HepG2 (cell line): ENCODE measurements around the gene ZACN. TPM values are rescaled to one million over a fixed set of nuclear protein-coding genes. Genes with fewer than 3 reads are reported as not detected.
A peak's percentile ranks its signal among the peaks of the same experiment; 100 is the strongest.

Experiments
- AGO1 ChIP-seq: fragments of 200-400 bp; formaldehyde crosslinking; IDR thresholded peaks from 2 replicates; pipeline ENCODE4 v1.6.1; 2017; ENCODE audit warnings: mild to moderate bottlenecking, low read depth, low read length, moderate library complexity; ENCODE audit not compliant: poor library complexity, severe bottlenecking
- CEBPG ChIP-seq: IDR thresholded peaks from 2 replicates; pipeline ENCODE4 v1.6.1; 2016
- CERS6 ChIP-seq: sonication (generic); formaldehyde crosslinking; IDR thresholded peaks from 2 replicates; pipeline ENCODE4 v1.5.0; 2020; ENCODE audit warnings: missing genetic modification reagents
- HIVEP1 ChIP-seq: sonication (generic); formaldehyde crosslinking; IDR thresholded peaks from 2 replicates; pipeline ENCODE4 v1.4.0; 2020; ENCODE audit warnings: mild to moderate bottlenecking, missing genetic modification reagents
- MYPOP ChIP-seq: sonication (generic); formaldehyde crosslinking; IDR thresholded peaks from 2 replicates; pipeline ENCODE4 v1.8.1; 2023; ENCODE audit warnings: mild to moderate bottlenecking, moderate library complexity, missing genetic modification reagents
- NR1H2 ChIP-seq: sonication (generic); formaldehyde crosslinking; IDR thresholded peaks from 2 replicates; pipeline ENCODE4 v1.8.1; 2022; ENCODE audit warnings: low read depth, missing genetic modification reagents, borderline replicate concordance
- SIX4 ChIP-seq: sonication (generic); formaldehyde crosslinking; IDR thresholded peaks from 2 replicates; pipeline ENCODE4 v1.4.0; 2020; ENCODE audit warnings: missing genetic modification reagents
- TFE3 ChIP-seq: IDR thresholded peaks from 2 replicates; pipeline ENCODE4 v1.6.1; 2016
- U2AF1 ChIP-seq: fragments of 200-400 bp; formaldehyde crosslinking; optimal IDR thresholded peaks from 2 replicates; pipeline ENCODE3; 2017; ENCODE audit warnings: mild to moderate bottlenecking, low read depth, low read length
- ZBTB37 ChIP-seq: sonication (generic); formaldehyde crosslinking; IDR thresholded peaks from 2 replicates; pipeline ENCODE4 v1.4.0; 2020; ENCODE audit warnings: mild to moderate bottlenecking, missing genetic modification reagents
- ZFP90 ChIP-seq: sonication (generic); formaldehyde crosslinking; IDR thresholded peaks from 2 replicates; pipeline ENCODE4 v1.8.0; 2022; ENCODE audit warnings: missing genetic modification reagents, mild to moderate bottlenecking, inconsistent platforms, borderline replicate concordance
- ZNF12 ChIP-seq: sonication (generic); formaldehyde crosslinking; IDR thresholded peaks from 2 replicates; pipeline ENCODE4 v1.5.0; 2020; ENCODE audit warnings: missing genetic modification reagents
- ZNF121 ChIP-seq: sonication (generic); formaldehyde crosslinking; IDR thresholded peaks from 2 replicates; pipeline ENCODE4 v1.5.0; 2020; ENCODE audit warnings: mild to moderate bottlenecking, missing genetic modification reagents
- ZNF33A ChIP-seq: sonication (generic); formaldehyde crosslinking; IDR thresholded peaks from 2 replicates; pipeline ENCODE4 v1.5.1; 2020; ENCODE audit warnings: missing genetic modification reagents, mild to moderate bottlenecking, moderate library complexity, borderline replicate concordance
- ZNF354B ChIP-seq: sonication (generic); formaldehyde crosslinking; IDR thresholded peaks from 2 replicates; pipeline ENCODE4 v1.8.0; 2022; ENCODE audit warnings: mild to moderate bottlenecking, missing genetic modification reagents
- ZNF512B ChIP-seq: sonication (generic); formaldehyde crosslinking; IDR thresholded peaks from 2 replicates; pipeline ENCODE4 v1.5.1; 2020; ENCODE audit warnings: missing genetic modification reagents, mild to moderate bottlenecking, borderline replicate concordance
- ZNF547 ChIP-seq: sonication (generic); formaldehyde crosslinking; IDR thresholded peaks from 2 replicates; pipeline ENCODE4 v1.5.1; 2020; ENCODE audit warnings: mild to moderate bottlenecking, missing genetic modification reagents
- ZNF7 ChIP-seq: IDR thresholded peaks from 2 replicates; pipeline ENCODE4 v1.6.1; 2016; ENCODE audit warnings: missing biosample characterization, missing genetic modification reagents
- polyA plus RNA-seq, 8 experiments: library from polyadenylated mRNA; depleted of rRNA in 3 of 8; stranded (reverse) in 7 of 8; unstranded in 1 of 8; fragments of >200 nt; fragmentation: Illumina TruSeq in 4 of 8; extraction: Trizol in 4 of 8; gene quantifications; 2 replicates each; pipeline versions ENCODE4 v1.2.1 to v1.2.3, GENCODE V29; 2011 to 2016; ENCODE audit warnings: low read depth in 4 of 8, missing spikeins in 1 of 8, mixed read lengths in 1 of 8; ENCODE audit not compliant: insufficient read depth in 1 of 8
- total RNA-seq, 5 experiments: library from RNA; depleted of rRNA; stranded (reverse); fragments of >200 nt; fragmentation: Illumina TruSeq; extraction: Trizol; gene quantifications; 2 replicates each; pipeline ENCODE4 v1.2.3, GENCODE V29; 2016; ENCODE audit warnings: low read depth in 1 of 5

The ZACN gene
- total and polyA plus RNA-seq, 2 of the 13 experiments (the other 11 are each of a cell fraction or from before 2014, with no cell fraction given): 0.11 to 0.15 TPM

- TF ChIP-seq SIX4 (CRISPR knock-in tag) (peak; percentile 68; the same call in 1 of the 2 replicates), ZNF7 (no peak), TFE3 (CRISPR knock-in tag) (peak; percentile 61; the same call in 1 of the 2 replicates), ZNF12 (peak; percentile 54), ZFP90 (peak; percentile 41; the same call in 1 of the 2 replicates), HIVEP1 (CRISPR knock-in tag) (no peak; the same call in 1 of the 2 replicates), ZNF512B (no peak), MYPOP (CRISPR knock-in tag) (peak; percentile 75), U2AF1 (peak; percentile 88), AGO1 (peak; percentile 82), CERS6 (no peak), CEBPG (CRISPR knock-in tag) (no peak; the same call in none of the 2 replicates), ZNF121 (CRISPR knock-in tag) (peak; percentile 34; the same call in 1 of the 2 replicates), ZNF354B (CRISPR knock-in tag) (no peak), NR1H2 (CRISPR knock-in tag) (peak; percentile 83; the same call in 1 of the 2 replicates), ZNF33A (no peak), ZNF547 (peak; percentile 98), ZBTB37 (CRISPR knock-in tag) (no peak)
Measured at GRCh38 chr17:76072148-76072858, 6.7 kb upstream of the ZACN start, which contains the start of gene SRP68 (continued).
